ENCODE data around the gene SPATA32.

SPATA32 gene

DNA sequence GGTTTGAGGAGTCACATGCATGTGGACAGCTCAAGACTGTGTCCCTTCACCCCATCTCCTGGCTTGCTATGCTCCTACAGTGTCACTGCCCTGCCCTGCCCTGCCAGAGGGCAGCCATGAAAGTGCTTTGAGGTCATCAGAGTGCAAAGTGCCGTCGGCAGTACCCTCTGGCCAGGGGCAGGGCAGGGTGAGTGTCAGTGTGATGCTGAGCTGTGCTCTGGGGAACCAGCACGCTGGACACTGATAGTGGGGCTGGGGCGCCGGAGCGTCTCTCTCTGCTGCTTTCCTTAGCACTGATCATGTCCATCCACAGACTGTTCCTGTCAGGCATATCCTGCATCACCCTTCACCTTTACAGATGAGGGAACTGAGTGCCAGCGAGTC, 1.6 kb upstream of the SPATA32 start:
- ChIA-PET CTCF (interaction anchor here (0.8 to 5.7 kb wide), 5 partner anchors 9 to 44 kb away, joined by 3 to 22 read pairs (median 4); no protein-coding TSS in a partner anchor), POLR2A (no interaction called here)
- DNase-seq (ENCODE audit: extremely low spot score): no peak
- TF ChIP-seq, protein P1, sequence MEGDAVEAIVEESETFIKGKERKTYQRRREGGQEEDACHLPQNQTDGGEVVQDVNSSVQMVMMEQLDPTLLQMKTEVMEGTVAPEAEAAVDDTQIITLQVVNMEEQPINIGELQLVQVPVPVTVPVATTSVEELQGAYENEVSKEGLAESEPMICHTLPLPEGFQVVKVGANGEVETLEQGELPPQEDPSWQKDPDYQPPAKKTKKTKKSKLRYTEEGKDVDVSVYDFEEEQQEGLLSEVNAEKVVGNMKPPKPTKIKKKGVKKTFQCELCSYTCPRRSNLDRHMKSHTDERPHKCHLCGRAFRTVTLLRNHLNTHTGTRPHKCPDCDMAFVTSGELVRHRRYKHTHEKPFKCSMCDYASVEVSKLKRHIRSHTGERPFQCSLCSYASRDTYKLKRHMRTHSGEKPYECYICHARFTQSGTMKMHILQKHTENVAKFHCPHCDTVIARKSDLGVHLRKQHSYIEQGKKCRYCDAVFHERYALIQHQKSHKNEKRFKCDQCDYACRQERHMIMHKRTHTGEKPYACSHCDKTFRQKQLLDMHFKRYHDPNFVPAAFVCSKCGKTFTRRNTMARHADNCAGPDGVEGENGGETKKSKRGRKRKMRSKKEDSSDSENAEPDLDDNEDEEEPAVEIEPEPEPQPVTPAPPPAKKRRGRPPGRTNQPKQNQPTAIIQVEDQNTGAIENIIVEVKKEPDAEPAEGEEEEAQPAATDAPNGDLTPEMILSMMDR (IDR thresholded peaks at IDR 0.05; ENCODE audit: control extremely low read depth, extremely low read depth, low read depth, missing control alignments): no peak

DNA sequence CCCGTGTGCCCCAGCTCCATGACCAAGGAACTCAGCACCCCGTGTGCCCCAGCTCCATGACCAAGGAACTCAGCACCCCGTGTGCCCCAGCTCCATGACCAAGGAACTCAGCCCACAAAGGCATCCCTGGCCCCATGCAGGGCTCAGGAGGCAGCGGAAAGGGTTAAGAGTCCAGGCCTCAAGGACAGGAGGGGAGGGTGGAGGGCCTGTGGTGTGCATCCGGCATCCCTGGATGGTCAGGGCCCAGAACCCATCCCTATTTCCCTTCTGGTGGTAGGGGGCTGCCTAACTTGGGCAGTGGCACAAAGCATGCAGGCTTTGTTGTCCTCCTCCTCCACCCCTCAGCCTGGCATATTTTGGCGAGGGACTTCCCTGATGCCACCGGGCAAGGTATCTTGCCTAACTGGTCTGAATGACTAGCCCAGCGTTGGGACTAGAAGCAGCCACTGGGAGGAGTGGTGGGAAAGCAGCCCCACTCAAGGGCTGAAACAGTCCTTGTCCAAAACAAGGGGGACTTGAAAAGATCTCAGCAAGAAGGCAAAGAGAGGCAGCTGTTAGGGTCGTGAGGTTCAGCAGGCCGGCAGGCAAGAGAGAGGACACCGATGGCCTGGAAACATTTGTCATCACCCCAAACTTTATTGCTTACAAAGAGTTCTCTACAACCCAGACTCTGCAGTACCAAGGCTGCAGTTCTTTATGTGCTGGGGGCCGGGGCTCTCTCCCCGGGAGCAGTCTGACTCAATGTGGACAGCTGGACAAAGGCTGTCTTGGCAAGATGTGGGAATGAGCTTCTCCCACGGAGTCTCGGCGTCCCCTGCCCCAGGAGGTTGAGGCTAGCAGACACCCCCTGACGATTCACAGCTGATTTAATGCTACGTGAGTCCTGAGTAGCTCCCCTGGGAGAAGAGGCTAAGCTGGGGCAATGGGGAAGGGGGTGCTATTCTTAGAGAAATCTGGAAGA, 902 bp upstream of the SPATA32 start:
- POLR2A ChIA-PET: no interaction called here
- TF ChIP-seq, protein P1 (IDR thresholded peaks at IDR 0.05; ENCODE audit: control extremely low read depth, extremely low read depth, low read depth, missing control alignments): no peak
- DNase-seq (ENCODE audit: extremely low spot score): no peak
- CTCF ChIA-PET: interaction anchor here (0.8 to 5.7 kb wide), 6 partner anchors 9 to 127 kb away, joined by 3 to 22 read pairs (median 4); partner anchors contain the start of gene ACBD4

DNA sequence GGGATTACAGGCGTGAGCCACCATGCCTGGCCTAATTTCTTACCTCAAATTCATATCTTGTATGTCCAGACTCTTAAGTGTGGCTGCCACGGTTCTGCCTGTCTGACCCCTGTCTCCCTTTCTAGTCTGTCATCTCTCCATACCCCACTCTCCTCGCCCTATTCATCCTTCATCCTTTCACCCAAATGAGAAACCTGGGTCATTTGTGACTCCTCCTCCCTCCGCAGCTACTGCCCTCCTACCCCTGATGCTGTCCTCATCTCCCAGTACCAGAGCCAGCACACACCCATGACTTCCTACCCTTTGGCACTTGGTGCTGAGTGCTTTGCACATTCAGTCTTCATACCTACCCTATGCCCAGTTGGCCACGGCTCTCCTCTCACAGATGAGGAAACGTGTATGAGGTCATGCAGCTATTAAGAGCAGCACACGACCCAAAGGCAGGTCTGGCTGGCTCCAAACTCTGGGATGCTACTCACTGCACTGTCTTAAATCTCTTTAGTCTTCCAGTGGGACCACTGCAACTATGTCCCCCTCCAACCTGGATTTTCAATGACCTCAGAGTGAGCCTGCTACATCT, 1.6 kb downstream of the SPATA32 start:
- ChIA-PET CTCF (interaction anchor here (1.4 to 3.3 kb wide), 5 partner anchors 11 to 125 kb away, joined by 4 to 14 read pairs (median 8); no protein-coding TSS in a partner anchor), POLR2A (no interaction called here)
- DNase-seq (ENCODE audit: extremely low spot score): no peak
- TF ChIP-seq, protein P1 (IDR thresholded peaks at IDR 0.05; ENCODE audit: control extremely low read depth, extremely low read depth, low read depth, missing control alignments): no peak

DNA sequence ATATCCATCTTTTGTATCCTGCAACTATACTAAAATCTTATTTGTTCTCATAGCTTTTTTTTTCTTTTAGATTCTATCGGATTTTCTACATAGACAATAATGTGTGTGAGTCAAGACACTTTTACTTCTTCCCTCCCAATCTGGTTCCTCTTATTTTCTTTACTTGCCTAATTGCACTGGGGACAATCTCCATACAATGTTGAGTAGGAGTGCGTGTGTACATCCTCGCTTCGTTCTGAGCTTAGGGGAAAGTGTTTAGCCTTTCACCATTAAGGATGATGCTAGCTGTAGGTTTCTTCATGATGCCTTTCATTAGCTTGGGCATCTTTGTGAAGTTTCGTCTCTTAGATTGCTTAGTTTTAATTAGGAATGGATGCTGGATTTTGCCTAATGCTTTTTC, 2.9 kb downstream of the SPATA32 start:
- TF ChIP-seq, protein P1 (IDR thresholded peaks at IDR 0.05; ENCODE audit: control extremely low read depth, extremely low read depth, low read depth, missing control alignments): no peak
- CTCF ChIA-PET: interaction anchor here (0.7 to 3.3 kb wide), 8 partner anchors 13 to 126 kb away, joined by 3 to 14 read pairs (median 4); partner anchors contain the start of gene ACBD4
- DNase-seq (ENCODE audit: extremely low spot score): no peak
- POLR2A ChIA-PET: no interaction called here

DNA sequence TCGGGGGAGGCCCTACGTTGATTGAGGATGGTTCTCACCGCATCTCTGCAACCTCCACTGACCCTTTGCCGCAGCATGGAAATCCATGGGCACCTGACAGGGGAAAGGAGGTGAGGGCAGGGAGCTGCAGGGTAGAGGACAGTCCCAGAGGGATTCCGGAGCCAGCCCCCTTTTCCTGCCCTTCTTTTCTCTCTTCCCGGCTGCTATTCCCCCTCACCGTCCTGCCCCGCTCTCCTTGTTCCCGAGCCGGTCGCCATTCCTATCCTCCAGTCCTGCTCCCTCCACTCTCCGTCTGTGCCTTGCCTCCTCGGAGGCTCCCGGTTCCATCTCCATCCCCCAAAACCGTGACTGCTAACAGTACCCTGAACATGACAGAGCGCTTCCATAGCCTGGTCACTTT, 4.8 kb downstream of the SPATA32 start:
- TF ChIP-seq, protein P1 (IDR thresholded peaks at IDR 0.05; ENCODE audit: control extremely low read depth, extremely low read depth, low read depth, missing control alignments): no peak
- DNase-seq (ENCODE audit: extremely low spot score): no peak
- POLR2A ChIA-PET: interaction anchor here (0.6 kb wide), 1 partner anchor 51 kb away, joined by 3 read pairs; no protein-coding TSS in a partner anchor
- CTCF ChIA-PET: interaction anchor here (1.1 to 3.8 kb wide), 7 partner anchors 9 to 122 kb away, joined by 3 to 15 read pairs (median 7); partner anchors contain the start of gene ACBD4
